HG02759 (cell line): ENCODE data around the gene RUNX2.
"Not testable (repeated sequence)": the region's sequence is repeated elsewhere in the genome, so short reads cannot be mapped to it uniquely, and the experiment has no call there.

Source experiments
- ATAC-seq: cut with Tn5 transposase; IDR thresholded peaks from one replicate; pipeline ENCODE4 v1.9.1; 2021; ENCODE audit warnings: mild to moderate bottlenecking, moderate library complexity; ENCODE audit not compliant: unreplicated experiment

RUNX2 gene

DNA sequence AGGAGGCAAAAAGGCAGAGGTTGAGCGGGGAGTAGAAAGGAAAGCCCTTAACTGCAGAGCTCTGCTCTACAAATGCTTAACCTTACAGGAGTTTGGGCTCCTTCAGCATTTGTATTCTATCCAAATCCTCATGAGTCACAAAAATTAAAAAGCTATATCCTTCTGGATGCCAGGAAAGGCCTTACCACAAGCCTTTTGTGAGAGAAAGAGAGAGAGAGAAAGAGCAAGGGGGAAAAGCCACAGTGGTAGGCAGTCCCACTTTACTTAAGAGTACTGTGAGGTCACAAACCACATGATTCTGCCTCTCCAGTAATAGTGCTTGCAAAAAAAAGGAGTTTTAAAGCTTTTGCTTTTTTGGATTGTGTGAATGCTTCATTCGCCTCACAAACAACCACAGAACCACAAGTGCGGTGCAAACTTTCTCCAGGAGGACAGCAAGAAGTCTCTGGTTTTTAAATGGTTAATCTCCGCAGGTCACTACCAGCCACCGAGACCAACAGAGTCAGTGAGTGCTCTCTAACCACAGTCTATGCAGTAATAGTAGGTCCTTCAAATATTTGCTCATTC is at the start of gene RUNX2:
RUNX2 (plus strand) TSS at position 375 of the 567 bp plus-strand sequence. CDS start 397 bp downstream, outside the sequence.
- ATAC-seq: no peak

DNA sequence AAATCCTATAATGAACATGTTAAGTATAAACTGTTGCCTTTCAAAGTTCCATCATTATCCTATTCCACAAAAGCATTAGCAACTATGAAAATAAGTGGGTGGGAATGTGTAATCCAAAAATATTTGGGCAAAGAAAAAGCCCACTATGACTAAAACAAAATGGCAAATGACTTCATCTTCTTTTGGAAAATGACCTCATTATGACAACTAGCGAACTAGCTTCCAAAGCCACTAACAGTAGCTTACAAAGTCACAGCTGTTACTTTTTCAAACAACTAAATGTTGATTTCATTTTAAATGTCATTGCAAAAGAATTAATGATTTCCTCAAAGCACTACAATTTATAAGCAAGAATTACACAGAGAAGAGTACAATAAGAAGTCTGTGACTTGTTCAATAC is 49.8 kb upstream of the RUNX2 start:
- no peak for ATAC-seq

DNA sequence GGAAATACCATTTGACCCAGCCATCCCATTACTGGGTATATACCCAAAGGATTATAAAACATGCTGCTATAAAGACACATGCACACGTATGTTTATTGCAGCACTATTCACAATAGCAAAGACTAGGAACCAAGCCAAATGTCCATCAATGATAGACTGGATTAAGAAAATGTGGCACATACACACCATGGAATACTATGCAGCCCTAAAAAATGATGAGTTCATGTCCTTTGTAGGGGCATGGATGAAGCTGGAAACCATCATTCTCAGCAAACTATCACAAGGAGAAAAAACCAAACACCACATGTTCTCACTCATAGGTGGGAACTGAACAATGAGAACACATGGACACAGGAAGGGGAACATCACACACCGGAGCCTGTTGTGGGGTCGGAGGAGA is 41.4 kb upstream of the RUNX2 start:
- not testable (repeated sequence) for ATAC-seq

DNA sequence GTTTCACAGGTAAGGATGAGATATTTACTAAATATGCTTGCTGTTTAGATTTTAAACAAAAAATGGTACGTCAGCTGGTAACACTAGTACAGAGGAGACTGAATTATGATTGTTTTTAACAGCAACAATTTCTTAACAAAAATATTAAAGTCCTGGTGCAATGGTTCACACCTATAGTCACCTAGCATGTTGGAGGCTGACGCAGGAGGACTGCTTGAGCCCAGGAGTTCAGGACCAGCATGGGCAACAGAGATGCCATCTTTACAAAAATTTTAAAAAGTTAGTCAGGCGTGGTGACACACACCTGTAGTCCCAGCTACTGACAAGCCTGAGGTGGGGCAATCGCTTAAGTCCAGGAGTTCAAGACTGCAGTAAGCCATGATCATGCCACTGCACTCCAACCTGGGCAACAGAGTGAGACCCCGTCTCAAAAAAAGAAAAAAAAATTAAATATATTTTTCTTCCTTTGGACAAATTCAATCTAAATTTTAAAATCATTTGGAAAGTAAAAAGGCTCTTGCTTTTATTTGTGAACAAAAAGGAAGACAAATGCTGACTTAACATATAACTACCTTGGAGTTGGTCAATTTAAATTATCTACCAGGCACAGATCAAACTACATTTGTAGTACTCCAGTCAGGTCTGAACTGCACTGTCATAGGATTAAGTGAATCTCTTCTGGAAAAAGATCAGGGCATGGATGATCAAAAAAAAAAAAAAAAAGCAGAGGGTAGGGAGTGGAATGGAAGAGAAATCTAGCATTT is 38.2 kb upstream of the RUNX2 start:
- no peak for ATAC-seq

DNA sequence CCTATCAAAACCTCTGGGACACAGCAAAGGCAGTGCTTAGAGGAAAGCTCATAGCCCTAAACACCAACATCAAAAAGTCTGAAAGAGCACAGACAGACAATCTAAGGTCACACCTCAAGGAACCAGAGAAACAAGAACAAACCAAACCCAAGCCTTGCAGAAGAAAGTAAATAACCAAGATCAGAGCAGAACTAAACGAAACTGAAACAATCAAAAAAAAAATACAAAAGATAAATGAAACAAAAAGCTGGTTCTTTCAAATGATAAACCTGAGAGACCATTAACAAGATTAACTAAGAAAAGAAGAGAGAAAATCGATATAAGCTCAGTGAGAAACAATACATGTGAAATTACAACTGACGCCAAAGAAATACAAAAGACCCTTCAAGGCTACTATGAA is 34.8 kb upstream of the RUNX2 start:
- no peak for ATAC-seq

DNA sequence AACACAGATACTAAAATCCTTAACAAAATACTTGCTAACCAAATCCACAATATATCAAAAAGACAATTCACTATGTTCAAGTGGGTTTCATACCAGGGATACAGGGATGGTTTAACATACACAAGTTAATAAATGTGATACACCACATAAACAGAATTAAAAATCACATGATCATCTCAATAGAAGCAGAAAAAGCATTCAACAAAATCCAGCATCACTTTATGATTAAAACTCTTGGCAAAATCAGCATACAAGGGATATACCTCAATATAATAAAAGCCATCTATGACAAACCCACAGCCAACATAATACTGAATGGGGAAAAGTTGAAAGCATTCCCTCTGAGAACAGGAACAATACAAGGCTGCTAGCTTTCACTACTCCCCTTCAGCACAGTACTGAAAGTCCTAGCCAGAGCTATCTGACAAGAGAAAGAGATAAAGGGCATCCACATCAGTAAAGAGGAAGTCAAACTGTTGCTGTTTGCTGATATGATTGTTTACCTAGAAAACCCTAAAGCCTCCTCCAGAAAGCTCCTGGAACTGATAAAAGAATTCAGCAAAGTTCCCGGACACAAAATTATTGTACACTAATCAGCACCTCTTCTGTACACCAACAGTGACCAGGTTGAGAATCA is 33.9 kb upstream of the RUNX2 start:
- ATAC-seq: not testable (repeated sequence)

DNA sequence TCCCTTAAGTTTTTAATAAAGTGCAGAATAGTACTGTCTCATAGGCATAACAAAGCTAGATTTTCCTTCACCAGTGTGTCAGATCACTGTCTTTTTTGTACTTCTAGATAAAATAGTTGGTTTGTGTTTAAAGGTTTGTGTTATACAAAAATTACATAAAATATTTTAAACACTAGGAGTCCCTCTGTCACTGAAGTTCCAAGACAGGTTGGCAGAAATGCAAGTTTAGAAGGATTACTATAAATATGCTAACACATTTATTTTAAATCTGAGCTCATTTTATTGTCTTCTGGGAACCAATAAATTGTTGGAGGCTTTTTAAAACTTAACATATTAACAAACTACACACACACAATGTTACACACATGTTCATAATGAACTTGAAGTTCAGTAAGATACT is 30.8 kb upstream of the RUNX2 start:
- ATAC-seq: no peak

DNA sequence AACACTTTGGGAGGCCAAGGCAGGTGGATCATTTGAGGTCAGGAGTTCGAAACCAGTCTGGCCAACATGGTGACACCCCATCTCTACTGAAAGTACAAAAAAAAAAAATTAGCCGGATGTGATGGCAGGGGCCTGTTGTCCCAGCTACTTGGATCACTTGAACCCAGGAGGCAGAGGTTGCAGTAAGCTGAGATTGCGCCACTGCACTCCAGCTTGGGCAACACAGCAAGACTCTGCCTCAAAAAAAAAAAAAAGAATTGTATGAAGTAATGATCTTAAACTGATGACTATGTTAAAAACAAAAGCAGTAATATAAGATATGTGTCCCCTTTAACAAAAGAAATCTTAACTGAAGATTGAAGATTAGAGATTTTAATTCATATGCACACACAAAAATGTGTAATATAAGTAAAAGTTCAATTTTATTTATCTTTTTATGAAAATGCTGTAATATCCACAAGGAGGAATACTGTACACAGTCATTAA is 29.0 kb upstream of the RUNX2 start:
- no peak for ATAC-seq

DNA sequence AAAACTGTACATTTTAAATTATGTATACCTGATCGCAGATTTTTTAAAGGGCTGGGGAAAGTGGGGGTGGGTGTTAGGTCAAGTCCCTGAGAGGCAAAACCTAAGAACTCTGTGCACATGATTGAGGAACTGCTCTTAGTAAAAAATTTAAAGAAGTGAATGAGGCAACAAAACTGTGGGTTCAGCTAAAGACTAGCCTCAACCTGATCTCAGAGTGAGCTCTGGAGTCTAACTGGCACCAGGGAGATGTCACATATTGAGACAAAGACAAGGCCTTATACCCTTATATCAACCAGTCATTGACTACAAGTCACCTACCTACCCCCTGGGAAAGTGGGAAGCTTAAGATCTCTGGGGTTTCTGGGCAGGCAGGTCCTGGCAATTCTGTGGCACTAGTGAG is 27.4 kb upstream of the RUNX2 start:
- ATAC-seq: no peak

DNA sequence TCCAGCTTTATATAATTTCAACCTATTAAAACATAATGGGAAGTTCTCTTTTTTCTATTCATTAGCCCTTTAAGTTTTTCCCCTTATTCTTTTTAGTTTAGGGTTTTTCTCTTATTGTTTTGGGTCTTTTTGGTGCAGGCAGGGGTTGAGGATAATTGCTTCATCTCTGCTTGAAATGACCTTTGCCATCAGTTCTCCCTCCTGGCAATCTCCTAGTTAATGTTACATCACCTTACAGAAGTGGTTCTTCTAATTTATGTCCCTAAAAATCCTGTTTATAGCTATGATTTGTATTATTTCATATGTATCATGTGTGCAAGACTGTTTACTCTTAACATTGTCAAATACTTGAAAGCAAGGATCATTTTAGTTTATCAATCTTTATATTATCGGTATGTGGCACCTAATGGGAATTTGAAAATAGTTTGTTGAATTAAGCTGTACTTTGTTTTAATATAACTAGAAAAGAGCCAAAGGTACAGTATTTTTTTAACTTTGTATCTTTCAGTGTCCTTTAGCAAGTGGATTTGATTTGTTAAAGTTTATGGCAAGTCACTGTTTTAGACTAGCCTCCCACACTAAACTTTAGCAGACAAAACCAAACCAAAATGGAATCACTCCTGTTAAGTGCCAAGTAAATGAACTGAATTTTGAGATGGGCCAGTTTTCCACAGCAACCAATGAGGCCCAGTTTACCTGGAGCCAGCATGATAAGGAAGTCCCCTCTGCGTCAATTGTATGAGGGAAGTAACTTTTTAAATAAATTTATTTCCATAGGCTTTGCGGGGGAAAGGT is 26.6 kb upstream of the RUNX2 start:
- ATAC-seq: no peak

DNA sequence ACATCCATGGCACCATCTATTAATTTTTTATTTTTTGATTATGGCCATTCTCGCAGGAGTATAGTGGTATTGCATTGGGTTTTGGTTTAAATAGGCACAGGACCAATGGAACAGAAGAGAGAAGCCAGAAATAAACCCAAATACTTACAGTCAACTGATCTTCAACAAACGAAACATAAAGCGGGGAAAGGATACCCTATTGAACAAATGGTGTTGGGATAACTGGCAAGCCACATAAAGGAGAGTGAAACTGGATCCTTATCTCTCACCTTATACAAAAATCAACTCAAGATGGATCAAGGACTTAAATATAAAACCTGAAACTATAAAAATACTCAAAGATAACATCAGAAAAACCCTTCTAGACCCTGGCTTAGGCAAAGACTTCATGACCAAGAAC is 25.3 kb upstream of the RUNX2 start:
- no peak for ATAC-seq

DNA sequence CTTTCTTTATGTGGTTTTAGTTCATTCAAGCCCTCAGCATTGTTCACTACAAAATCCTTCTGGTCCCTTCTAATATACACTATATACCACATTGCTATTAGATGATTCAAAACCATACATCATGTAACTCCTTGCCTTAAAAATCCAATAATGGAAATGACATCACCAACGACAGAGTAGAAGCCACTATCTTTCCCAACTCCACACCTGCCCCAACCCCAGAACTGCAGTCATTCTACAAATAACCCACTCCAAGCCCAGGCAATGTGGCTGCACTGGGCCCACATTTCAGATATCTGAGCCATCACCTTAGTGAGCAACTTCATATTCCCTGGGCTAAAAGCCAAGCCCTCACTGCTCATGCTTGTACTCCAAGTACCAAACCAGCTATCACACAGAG is 22.6 kb upstream of the RUNX2 start:
- ATAC-seq: no peak

DNA sequence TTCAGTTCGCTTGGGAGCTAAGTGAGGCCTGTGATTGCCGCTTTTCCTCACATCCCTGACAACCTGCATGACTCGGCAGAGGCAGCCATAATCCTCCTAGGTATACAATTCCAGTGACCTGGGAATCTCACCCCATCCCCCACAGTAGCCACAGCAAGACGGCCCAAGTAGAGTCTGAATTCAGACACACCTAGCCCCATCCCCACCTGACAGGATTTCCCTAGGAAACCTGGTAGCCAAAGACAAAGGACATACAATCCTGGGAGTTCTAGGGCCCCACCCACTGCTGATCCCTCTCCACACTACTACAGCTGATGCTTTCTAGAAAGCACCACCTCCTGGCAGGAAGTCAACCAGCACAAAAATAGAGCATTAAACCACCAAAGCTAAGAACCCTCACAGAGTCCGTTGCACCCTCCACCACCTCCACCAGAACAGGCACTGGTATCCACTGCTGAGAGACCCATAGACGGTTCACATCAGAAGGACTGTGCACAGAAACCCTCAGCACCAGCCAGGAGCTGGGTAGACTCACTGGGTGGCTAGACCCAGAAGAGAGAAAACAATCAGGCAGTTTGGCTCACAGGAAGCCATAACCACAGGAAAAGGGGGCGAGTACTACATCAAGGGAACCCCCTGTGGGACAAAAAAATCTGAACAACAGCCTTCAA is 17.9 kb upstream of the RUNX2 start:
- ATAC-seq: no peak

DNA sequence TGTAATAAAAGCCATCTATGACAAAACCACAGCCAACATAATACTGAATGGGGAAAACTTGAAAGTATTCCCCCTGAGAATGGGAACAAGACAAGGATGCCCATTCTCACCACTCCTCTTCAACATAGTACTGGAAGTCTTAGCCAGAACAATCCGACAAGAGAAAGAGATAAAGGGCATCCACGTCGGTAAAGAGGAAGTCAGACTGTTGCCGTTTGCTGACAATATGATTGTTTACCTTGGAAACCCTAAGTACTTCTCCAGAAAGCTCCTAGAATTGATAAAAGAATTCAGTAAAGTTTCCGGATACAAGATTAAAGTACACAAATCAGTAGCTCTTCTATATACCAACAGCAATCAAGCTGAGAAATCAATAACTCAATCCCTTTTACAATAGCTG is 14.0 kb upstream of the RUNX2 start:
- ATAC-seq: no peak

DNA sequence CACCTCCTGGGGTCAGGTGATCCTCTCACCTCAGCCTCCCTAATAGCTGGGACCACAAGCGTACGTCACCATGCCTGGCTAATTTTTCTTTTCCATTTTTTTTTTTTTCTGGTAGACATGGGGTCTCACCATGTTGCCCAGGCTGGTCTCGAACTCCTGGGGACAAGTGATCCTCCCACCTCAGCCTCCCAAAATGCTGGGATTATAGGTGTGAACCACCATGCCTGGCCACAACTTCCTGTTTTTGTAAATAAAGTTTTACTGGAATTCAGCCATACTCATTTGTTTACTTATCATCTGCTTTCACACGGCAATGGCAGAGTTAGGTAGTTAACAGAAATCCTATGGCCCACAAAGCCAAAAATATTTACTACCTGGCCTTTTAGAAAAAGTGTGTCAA is 7.8 kb upstream of the RUNX2 start:
- ATAC-seq: no peak

DNA sequence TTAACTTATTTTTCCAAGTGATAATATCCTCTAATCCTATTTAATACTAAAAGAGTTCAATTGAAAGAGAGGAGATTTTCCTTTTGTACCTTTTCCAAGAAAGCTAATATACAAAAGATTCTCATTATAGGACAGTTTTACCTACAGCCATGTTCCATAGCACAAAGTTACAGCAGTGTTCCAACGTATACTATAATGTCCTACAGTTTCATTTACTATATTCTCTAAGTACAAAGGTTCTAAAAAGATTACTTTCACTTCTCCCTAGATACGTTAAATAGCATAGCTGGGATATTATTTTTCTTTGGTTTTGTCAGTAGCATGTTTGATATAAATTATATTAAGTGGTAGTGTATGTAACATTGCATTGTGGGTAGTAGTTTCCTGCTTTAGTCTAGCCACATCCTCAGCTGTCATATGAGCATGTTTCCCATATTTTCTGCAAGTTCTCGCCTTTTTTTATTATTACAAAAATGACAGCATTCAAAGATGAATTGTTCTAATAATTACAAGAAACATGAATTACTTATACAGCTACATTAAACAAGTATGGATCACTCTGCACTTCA is 4.4 kb upstream of the RUNX2 start:
- no peak for ATAC-seq

DNA sequence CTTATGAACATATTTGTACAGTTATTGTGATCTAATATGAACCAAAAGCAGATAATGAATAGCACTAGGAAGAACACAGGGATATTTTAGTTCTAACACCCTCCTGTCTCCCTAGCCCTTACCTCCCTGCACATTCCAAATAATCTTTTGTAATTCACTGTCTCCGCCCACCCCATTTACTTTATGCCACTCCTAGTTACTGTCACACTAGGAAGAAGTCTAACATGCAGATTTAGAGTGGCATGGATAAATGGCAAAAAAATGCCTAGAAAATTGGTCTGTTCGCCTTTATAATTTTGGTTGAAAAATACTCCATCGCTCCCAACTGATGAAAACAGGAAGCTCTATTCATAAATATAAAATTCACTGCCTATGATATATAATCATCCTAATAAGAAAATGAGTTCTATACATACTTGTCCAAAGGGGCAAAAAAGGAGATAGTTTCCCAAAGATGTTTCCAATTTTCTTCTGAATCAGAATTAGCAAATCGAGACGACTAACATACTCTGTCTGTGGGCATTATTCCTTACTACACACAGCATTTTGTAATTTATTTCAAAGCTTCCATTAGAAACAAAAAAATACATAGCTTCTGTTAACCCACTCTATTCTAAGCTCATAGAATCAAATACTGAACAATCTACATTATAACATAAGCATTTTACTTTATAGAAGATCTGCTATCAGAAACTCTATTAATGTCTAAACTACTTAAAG is 1.3 kb upstream of the RUNX2 start:
- no peak for ATAC-seq

DNA sequence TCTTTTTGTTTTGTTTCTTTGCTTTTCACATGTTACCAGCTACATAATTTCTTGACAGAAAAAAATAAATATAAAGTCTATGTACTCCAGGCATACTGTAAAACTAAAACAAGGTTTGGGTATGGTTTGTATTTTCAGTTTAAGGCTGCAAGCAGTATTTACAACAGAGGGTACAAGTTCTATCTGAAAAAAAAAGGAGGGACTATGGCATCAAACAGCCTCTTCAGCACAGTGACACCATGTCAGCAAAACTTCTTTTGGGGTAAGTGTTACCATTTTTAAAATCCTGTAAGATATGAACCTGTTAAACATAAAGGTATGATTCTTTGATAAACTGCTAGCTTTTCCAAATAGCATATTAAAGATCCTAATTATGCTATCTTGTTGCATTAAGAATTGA is 393 bp downstream of the RUNX2 start:
- ATAC-seq: no peak

DNA sequence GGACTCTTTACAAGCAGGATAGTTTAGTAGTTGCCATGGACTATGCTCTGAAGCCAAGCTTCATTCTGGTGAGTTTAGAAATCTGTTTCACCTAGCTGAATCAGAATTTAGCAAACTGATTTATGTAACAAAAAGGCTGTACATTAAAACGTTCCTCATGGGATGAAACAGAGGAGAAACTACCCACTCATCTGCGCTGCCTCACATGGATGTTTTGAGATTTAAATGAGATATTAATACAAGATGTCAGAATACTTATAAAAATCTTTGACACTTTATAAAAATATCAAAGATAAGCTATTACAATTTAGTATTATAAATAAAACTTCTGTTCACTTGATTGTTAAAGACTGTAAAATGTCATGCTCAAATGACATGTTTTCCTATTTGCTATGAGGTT is 16.8 kb downstream of the RUNX2 start:
- ATAC-seq: no peak

DNA sequence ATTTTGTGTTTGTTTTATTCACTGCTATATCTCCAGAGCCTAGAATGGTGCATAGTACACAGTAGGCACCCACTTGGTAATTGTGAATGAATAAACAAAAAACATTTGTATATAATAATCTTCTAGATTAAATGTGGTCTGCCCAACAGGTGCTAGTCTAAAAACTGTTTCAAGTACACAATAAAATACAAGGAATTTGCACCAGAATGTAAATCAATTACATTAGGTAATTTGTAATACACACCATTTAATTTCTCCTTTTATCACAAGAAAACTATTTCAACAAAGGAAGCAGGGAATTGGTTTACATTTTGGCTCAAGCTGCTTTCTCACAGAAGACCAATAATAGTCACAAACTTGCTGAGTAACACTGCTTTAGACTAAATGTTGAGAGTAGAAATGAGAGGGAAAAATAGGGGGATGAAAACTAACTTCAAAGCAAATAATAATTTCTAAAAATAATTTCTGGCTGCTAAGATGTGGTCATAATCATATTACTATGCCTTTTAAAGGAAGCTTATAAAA is 22.1 kb downstream of the RUNX2 start:
- no peak for ATAC-seq
